Thymus (tissue), 11 donors: Measurements from ENCODE around the gene WDFY3. TPM values are rescaled to one million over a fixed set of nuclear protein-coding genes. Genes with fewer than 3 reads are reported as not detected.

ENCODE experiments used
- DNase-seq, 9 donors: peaks; one replicate each; pipeline ENCODE4 v3.0.0-alpha.2; 2013; ENCODE audit warnings: low spot score in 9 of 9, low read depth in 6 of 9, missing footprints in 1 of 9
- H3K27ac ChIP-seq, 2 donors: one replicate each; pipeline ENCODE4 v1.5.1; 2013; ENCODE audit warnings: control low read depth in 1 of 2, low read depth in 1 of 2, low read length in 1 of 2, mild to moderate bottlenecking in 1 of 2, moderate library complexity in 1 of 2
- H3K27me3 ChIP-seq, 2 donors: one replicate each; pipeline ENCODE4 v1.5.1; 2013; ENCODE audit warnings: low read length in 1 of 2; ENCODE audit not compliant: control insufficient read depth in 2 of 2, insufficient read depth in 1 of 2
- H3K36me3 ChIP-seq, 2 donors: one replicate each; pipeline ENCODE4 v1.5.1; 2013; ENCODE audit warnings: low read length in 1 of 2, mild to moderate bottlenecking in 1 of 2, moderate library complexity in 1 of 2; ENCODE audit not compliant: control insufficient read depth in 2 of 2, insufficient read depth in 2 of 2
- H3K4me1 ChIP-seq, 2 donors: one replicate each; pipeline ENCODE4 v1.5.1; 2013; ENCODE audit warnings: low read length in 2 of 2; ENCODE audit not compliant: control insufficient read depth in 2 of 2, insufficient read depth in 2 of 2
- H3K4me3 ChIP-seq, 2 donors: one replicate each; pipeline ENCODE4 v1.5.1; 2013; ENCODE audit warnings: low read length in 2 of 2, control low read depth in 1 of 2, mild to moderate bottlenecking in 1 of 2
- H3K9me3 ChIP-seq, 2 donors: one replicate each; pipeline ENCODE4 v1.5.1; 2013; ENCODE audit warnings: low read length in 1 of 2, mild to moderate bottlenecking in 1 of 2; ENCODE audit not compliant: control insufficient read depth in 2 of 2, insufficient read depth in 1 of 2
- WGBS: extraction: QIAGEN DNeasy Blood & Tissue Kit; methylation state at CpG from one replicate; pipeline ENCODE4 v1.1.7; 2013; 5-methylcytosine and 5-hydroxymethylcytosine counted together
- polyA plus RNA-seq: library from polyadenylated mRNA; stranded (reverse); fragments of 200-250 nt; gene quantifications from one replicate; pipeline ENCODE4 v1.2.3, GENCODE V29; 2013
- total RNA-seq: library from RNA; stranded (reverse); fragments of 120-200 nt; gene quantifications from one replicate; pipeline ENCODE4 v1.2.4, GENCODE V29; 2013
- donor health status: healthy.

The WDFY3 gene
- total and polyA plus RNA-seq, 2 donors, result 4.8 to 8.3 TPM

- WGBS, result 96% methylated on average over 1 of the region's 1 CpG
- no peak overlapping the region for H3K4me3 ChIP-seq
- H3K4me1 ChIP-seq, result no peaks in the 10 kb centered on the region
- DNase-seq, result no peak
- H3K27me3 ChIP-seq, result no peaks in the 10 kb centered on the region
- H3K9me3 ChIP-seq, result no peaks in the 10 kb centered on the region
- H3K36me3 ChIP-seq, result no peaks in the 10 kb centered on the region
- H3K27ac ChIP-seq, result no peak overlapping the region
Observed at GRCh38 chr4:84786478-84786877, 180.0 kb downstream of the WDFY3 start.

- no peaks in the 10 kb centered on the region for H3K9me3 ChIP-seq
Observed at GRCh38 chr4:84782517-84782916, 184.0 kb downstream of the WDFY3 start.

DNA sequence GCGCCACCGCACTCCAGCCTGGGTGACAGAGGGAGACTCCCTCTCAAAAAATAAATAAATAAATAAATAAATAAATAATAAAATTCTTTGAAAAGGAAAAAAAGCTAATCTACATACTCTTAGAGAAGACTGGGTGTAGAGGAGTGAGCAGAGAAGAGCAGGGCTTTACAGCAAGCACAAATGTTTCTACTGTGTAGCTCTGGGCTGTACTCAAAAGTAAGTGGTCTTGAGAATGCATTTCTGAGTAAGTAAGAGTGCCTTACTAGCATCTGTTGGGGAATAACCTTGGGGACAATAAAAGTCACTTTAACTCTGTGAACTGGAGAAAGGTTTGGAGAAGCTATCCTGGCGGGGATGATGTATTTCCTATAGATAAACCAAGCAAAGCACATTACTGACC lies 185.8 kb downstream of the WDFY3 start:
- Histone ChIP-seq H3K27me3 (no peaks in the 10 kb centered on the region), H3K4me1 (no peaks in the 10 kb centered on the region), H3K36me3 (no peaks in the 10 kb centered on the region), H3K9me3 (no peaks in the 10 kb centered on the region), H3K27ac (no peak overlapping the region), H3K4me3 (no peak overlapping the region)
- 98% methylated on average over 3 of the region's 3 CpGs for WGBS
- DNase-seq, result no peak

More at GRCh38 chr4:84782517-84782916, 184.0 kb downstream of the WDFY3 start:
- Histone ChIP-seq H3K4me1 (no peaks in the 10 kb centered on the region), H3K27me3 (no peaks in the 10 kb centered on the region), H3K27ac (no peak overlapping the region), H3K36me3 (no peaks in the 10 kb centered on the region), H3K4me3 (no peak overlapping the region)
- DNase-seq, result no peak
- WGBS, result 98% methylated on average over 4 of the region's 4 CpGs

GRCh38 chr4:84778041-84778440 lies 188.4 kb downstream of the WDFY3 start:
- Histone ChIP-seq H3K36me3 (no peaks in the 10 kb centered on the region), H3K27me3 (no peaks in the 10 kb centered on the region)

DNA sequence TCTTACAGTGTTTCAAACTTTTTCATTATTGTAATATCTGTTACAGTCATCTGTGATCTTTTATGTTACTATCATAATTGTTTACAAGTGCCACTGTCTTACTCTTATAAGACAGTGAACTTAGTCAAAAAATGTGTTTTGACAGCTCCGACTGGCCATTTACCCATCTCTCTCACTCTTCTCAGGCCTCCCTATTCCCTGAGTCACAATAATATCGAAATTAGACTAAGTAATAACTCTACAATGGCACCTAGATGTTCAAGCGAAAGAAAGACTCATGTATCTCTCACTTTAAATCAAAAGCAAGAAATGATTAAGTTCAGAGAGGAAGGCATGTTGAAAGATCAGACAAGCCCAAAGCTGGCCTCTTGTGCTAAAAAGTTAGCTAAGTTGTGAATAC lies 199.3 kb downstream of the WDFY3 start:
- no peak overlapping the region for H3K4me3 ChIP-seq
- no peaks in the 10 kb centered on the region for H3K36me3 ChIP-seq
- H3K27me3 ChIP-seq, result no peaks in the 10 kb centered on the region
- no peak overlapping the region for H3K27ac ChIP-seq
- DNase-seq, result no peak
- 92% methylated on average over 3 of the region's 3 CpGs for WGBS
- no peaks in the 10 kb centered on the region for H3K9me3 ChIP-seq
- H3K4me1 ChIP-seq, result no peaks in the 10 kb centered on the region

More at GRCh38 chr4:84778041-84778440, 188.4 kb downstream of the WDFY3 start:
- DNase-seq, result no peak
- Histone ChIP-seq H3K27ac (no peak overlapping the region), H3K4me3 (no peak overlapping the region), H3K4me1 (no peaks in the 10 kb centered on the region), H3K9me3 (no peaks in the 10 kb centered on the region)

DNA sequence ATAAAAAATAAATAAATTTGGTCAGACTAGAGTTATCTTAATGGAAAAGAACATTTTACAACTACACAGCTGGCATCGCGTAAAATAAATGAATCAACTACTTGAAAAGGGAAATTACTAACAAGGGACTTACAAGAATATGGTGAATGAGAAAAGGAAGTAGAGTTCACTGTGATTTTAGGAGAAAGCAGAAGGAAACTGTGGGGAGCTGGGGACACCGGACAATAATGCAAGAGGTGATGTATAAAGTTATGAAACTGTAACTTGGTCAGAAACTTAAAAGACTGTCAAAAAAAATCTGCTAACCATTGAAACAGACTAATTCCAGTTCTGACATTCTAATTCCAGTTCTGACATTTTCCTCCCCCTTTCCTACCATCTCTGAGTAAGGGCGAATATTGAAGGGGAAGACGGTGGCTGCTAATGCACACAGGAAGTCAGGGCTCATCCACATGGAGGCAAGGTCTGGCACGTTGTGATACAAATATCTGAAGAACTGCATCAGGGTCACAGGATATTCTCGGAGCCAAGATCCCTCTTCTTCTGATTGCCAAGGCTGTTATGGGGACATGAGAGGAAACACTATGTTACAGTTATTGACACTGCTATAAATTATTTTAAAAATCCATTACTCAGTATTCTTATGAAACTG lies 213.0 kb downstream of the WDFY3 start:
- H3K27ac ChIP-seq, result no peak overlapping the region
- H3K36me3 ChIP-seq, result no peaks in the 10 kb centered on the region
- H3K4me1 ChIP-seq, result no peaks in the 10 kb centered on the region
- H3K27me3 ChIP-seq, result no peaks in the 10 kb centered on the region
- H3K9me3 ChIP-seq, result no peaks in the 10 kb centered on the region
- WGBS, result 41% methylated on average over 7 of the region's 7 CpGs
- no peak overlapping the region for H3K4me3 ChIP-seq
- DNase-seq, result no peak

DNA sequence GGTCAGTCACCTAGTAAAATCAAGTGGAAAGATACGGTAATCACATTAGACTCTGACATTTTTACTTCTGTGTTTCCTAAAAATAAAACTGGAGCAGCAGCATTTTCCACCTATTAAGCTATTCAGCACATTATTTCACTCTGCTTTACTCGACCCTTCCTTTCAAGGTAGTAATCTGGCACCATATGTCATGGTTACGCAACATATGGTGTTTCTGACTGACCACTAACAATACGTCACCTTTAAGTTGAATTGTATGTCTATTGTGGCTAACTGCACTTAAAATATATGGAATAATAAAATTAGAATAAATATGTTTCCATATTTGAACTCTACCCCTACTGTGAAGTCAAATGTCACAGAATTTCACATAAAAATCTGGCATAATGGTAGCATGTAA lies 214.8 kb downstream of the WDFY3 start:
- no peaks in the 10 kb centered on the region for H3K4me1 ChIP-seq

DNA sequence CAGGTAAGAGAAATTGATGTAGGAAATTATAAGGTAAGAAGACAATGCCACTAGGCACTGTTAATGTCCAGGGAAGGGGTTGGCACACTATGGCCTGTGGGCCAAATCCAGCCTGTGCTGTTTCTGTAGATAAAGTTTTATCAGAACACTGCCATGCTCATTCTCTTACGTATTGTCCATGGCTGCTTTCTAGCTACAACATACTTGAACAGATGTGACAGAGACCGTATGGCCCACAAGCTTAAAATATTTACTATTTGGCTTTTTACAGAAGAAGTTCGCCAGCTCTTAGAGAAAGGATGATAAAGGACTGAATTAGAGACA lies 215.6 kb downstream of the WDFY3 start:
- no peaks in the 10 kb centered on the region for H3K9me3 ChIP-seq
- WGBS, result 96% methylated on average over 3 of the region's 3 CpGs
- H3K4me1 ChIP-seq, result no peaks in the 10 kb centered on the region
- no peak overlapping the region for H3K4me3 ChIP-seq
- no peaks in the 10 kb centered on the region for H3K27me3 ChIP-seq
- no peaks in the 10 kb centered on the region for H3K36me3 ChIP-seq
- H3K27ac ChIP-seq, result no peak overlapping the region
- no peak for DNase-seq

More for the DNA sequence above, 214.8 kb downstream of the WDFY3 start:
- 97% methylated on average over 4 of the region's 4 CpGs for whole genome bisulfite sequencing
- no peak overlapping the region for H3K4me3 ChIP-seq
- no peaks in the 10 kb centered on the region for H3K36me3 ChIP-seq
- no peak overlapping the region for H3K27ac ChIP-seq
- no peaks in the 10 kb centered on the region for H3K27me3 ChIP-seq
- no peak for DNase-seq
- H3K9me3 ChIP-seq, result no peaks in the 10 kb centered on the region

GRCh38 chr4:84750260-84750959 lies 216.1 kb downstream of the WDFY3 start:
- no peaks in the 10 kb centered on the region for H3K4me1 ChIP-seq
- H3K27ac ChIP-seq, result no peak overlapping the region
- DNase-seq, result peak in 7 of 9 donors; percentile 4 to 45 (median 13)
- H3K27me3 ChIP-seq, result no peaks in the 10 kb centered on the region
- no peaks in the 10 kb centered on the region for H3K9me3 ChIP-seq
- H3K4me3 ChIP-seq, result no peak overlapping the region
- no peaks in the 10 kb centered on the region for H3K36me3 ChIP-seq
- 28% methylated on average over 1 of the region's 1 CpG for WGBS
